Ovary (tissue), 9 donors: ENCODE results near the gene AMFR. TPM values are rescaled to one million over a fixed set of nuclear protein-coding genes. Genes with fewer than 3 reads are reported as not detected.
"Not testable (repeated sequence)": the region's sequence is repeated elsewhere in the genome, so short reads cannot be mapped to it uniquely, and the experiment has no call there.

Experiments used
- DNase-seq, 5 donors: peaks; one replicate each; pipeline ENCODE4 v3.0.0-alpha.2; 2019 to 2020
- H3K27ac ChIP-seq, 2 donors: fragments of 200-600 bp; one replicate each; pipeline versions ENCODE4 v1.5.1 to v1.8.0; 2019 to 2022
- H3K27me3 ChIP-seq: fragments of 200-600 bp; one replicate; pipeline ENCODE4 v1.8.0; 2022
- H3K36me3 ChIP-seq: fragments of 200-600 bp; sonication (generic); one replicate; pipeline ENCODE4 v1.5.1; 2019
- H3K4me1 ChIP-seq: one replicate; pipeline ENCODE4 v1.8.1; 2013; ENCODE audit warnings: mild to moderate bottlenecking, moderate library complexity; ENCODE audit not compliant: insufficient read depth
- H3K4me3 ChIP-seq: fragments of 200-600 bp; sonication (generic); one replicate; pipeline ENCODE4 v1.5.1; 2017
- H3K9me3 ChIP-seq, 2 donors: fragments of 200-600 bp in 1 of 2; sonication (generic) in 1 of 2; one replicate each; pipeline versions ENCODE4 v1.5.1 to v1.8.1; 2013 to 2019; ENCODE audit warnings: mild to moderate bottlenecking in 1 of 2, moderate library complexity in 1 of 2
- EP300 ChIP-seq: sonication (generic); formaldehyde crosslinking; IDR thresholded peaks from one replicate; pipeline ENCODE4 v1.6.1; 2017; ENCODE audit warnings: antibody characterized with exemption
- POLR2A ChIP-seq: fragments of 450-650 bp; IDR thresholded peaks from one replicate; pipeline ENCODE4 v1.6.1; 2017; ENCODE audit warnings: antibody characterized with exemption, mild to moderate bottlenecking, moderate library complexity
- WGBS, 3 donors: extraction: QIAGEN DNeasy Blood & Tissue Kit in 1 of 3; methylation state at CpG; one replicate each; pipeline versions ENCODE4 v1.1.5 to v1.1.7; 2013 to 2017; 5-methylcytosine and 5-hydroxymethylcytosine counted together
- intact Hi-C, 4 donors: fragments of 100-400 bp; cut with DNase I; formaldehyde crosslinking; loops; one replicate each; pipeline versions ENCODE4 v1.11.0 to v1.15.1; 2022 to 2023
- polyA plus RNA-seq, 2 donors: library from polyadenylated mRNA; stranded (reverse); fragments of 200-250 nt in 1 of 2; fragments of 350-450 nt in 1 of 2; fragmentation: Illumina TruSeq in 1 of 2; extraction: RNeasy Lipid Tissue Mini Kit (QIAGEN cat#74804) in 1 of 2; gene quantifications; one replicate each; pipeline ENCODE4 v1.2.3, GENCODE V29; 2013 to 2014
- total RNA-seq, 7 donors: library from RNA; depleted of rRNA in 2 of 7; stranded (reverse); fragments of >200 nt in 2 of 7; fragmentation: NEBNext Ultra II Directional in 3 of 7; extraction: Animal tissue kit (Norgen Biotek cat#: 25700) in 3 of 7; gene quantifications; one replicate each; pipeline versions ENCODE4 v1.1.0 to v1.2.4, GENCODE V29; 2016 to 2023
- TF ChIP-seq, protein P1 (sequence below), 3 donors: fragments of 450-650 bp in 2 of 3; fragments of 200-600 bp in 1 of 3; IDR thresholded peaks; one replicate each; pipeline versions ENCODE4 v1.5.1 to v1.8.0; 2016 to 2022; ENCODE audit warnings: antibody characterized with exemption in 3 of 3, mild to moderate bottlenecking in 1 of 3
- donor health status: DM: no; HTN: no; CAD: no; lungs with moderate emphysema.
- donor health status: DM: no; HTN: no; CAD: no.
- donor health status: Bipolar disorder and iron deficiency.
- donor health status: DM: yes; HTN: yes; CAD: no.
- donor health status: DM: no; HTN: no; CAD: no.
- donor health status: DM: yes; HTN: yes; CAD: no.

The AMFR gene
- total and polyA plus RNA-seq, 9 donors = 94.1 to 130 (median 107) TPM

DNA sequence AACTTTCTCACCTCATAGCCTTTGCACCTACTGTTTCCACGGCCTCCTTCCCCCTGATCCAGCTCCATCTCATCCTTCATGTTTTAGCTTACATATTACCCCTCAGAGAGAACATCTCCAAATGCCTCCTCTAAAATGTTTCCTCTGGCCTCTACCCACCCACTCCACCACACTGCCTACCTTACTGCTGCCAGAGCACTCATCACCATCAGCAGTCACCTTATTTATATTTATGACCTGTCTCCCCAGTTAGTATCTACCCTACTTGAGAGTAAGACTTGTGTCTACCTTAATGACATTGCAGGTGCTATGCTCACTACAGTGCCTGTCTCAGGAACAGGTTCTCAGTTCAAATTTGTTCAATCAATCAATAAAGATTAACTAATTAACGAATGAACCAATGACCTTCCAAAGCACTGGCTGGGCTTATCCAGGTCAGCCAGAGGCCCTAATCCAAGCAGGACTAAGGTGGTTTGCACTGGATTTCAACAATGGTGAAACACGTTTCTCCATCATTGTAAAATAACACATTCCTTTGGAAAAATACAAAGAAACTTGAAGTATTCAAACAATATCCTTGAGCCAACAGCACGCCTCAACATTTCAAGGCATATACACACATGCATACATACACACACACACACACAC, 41.1 kb downstream of the AMFR start:
- WGBS, 3 donors = 90 to 93% (median 90%) methylated on average over 4 of the region's 4 CpGs
- Histone ChIP-seq H3K4me1 (no peaks in the 10 kb centered on the region), H3K4me3 (no peak overlapping the region), H3K9me3 (peaks cover 0 to 15% of the 10 kb centered on the region in 2 donors), H3K27ac (no peak overlapping the region), H3K36me3 (no peaks in the 10 kb centered on the region), H3K27me3 (no peaks in the 10 kb centered on the region)
- intact Hi-C loops = no loop called here
- TF ChIP-seq EP300 (no peak), POLR2A (no peak)
- TF ChIP-seq, protein P1, sequence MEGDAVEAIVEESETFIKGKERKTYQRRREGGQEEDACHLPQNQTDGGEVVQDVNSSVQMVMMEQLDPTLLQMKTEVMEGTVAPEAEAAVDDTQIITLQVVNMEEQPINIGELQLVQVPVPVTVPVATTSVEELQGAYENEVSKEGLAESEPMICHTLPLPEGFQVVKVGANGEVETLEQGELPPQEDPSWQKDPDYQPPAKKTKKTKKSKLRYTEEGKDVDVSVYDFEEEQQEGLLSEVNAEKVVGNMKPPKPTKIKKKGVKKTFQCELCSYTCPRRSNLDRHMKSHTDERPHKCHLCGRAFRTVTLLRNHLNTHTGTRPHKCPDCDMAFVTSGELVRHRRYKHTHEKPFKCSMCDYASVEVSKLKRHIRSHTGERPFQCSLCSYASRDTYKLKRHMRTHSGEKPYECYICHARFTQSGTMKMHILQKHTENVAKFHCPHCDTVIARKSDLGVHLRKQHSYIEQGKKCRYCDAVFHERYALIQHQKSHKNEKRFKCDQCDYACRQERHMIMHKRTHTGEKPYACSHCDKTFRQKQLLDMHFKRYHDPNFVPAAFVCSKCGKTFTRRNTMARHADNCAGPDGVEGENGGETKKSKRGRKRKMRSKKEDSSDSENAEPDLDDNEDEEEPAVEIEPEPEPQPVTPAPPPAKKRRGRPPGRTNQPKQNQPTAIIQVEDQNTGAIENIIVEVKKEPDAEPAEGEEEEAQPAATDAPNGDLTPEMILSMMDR (IDR thresholded peaks at IDR 0.05) = no peak
- DNase-seq = no peak

DNA sequence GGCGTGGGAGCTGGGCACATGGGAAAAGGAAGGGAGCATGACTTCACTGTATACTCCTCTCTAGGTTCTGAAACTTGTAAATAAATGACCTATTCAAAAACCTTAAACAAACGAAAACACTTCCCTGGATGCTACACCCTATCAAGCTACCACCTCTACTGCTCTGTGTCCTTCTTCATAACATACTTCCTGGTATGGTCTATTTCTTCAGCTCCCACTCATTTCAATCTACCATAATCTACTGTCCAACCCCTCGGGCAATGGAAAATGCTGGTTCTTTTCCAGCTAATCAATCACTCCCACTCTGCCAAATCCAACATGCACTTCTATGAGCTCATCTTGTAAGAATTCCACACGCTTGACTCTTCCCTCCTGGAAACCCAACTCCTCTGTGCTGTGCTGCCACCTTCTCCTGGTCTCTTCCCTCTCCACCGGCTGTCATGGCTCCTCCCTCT, 42.4 kb downstream of the AMFR start:
- 69 to 70% (median 70%) methylated on average over 5 of the region's 5 CpGs for WGBS, 3 donors
- no peaks in the 10 kb centered on the region for H3K4me1 ChIP-seq
- no peak for DNase-seq
- no peaks in the 10 kb centered on the region for H3K27me3 ChIP-seq
- intact Hi-C loops = no loop called here
- TF ChIP-seq EP300 (no peak), POLR2A (no peak)
- TF ChIP-seq, protein P1 (IDR thresholded peaks at IDR 0.05) = no peak
- no peaks in the 10 kb centered on the region for H3K36me3 ChIP-seq
- peaks cover 0 to 15% of the 10 kb centered on the region in 2 donors for H3K9me3 ChIP-seq
- H3K4me3 ChIP-seq = no peak overlapping the region
- no peak overlapping the region for H3K27ac ChIP-seq

GRCh38 chr16:56382459-56382858, 42.9 kb downstream of the AMFR start:
- 96 to 99% (median 96%) methylated on average over 4 of the region's 4 CpGs for WGBS, 3 donors
- Histone ChIP-seq H3K36me3 (no peaks in the 10 kb centered on the region), H3K27ac (no peak overlapping the region), H3K4me1 (no peaks in the 10 kb centered on the region), H3K9me3 (peaks cover 0 to 15% of the 10 kb centered on the region in 2 donors), H3K4me3 (no peak overlapping the region), H3K27me3 (no peaks in the 10 kb centered on the region)
- intact Hi-C loops = no loop called here
- no peak for TF ChIP-seq EP300
- no peak for TF ChIP-seq POLR2A
- TF ChIP-seq, protein P1 (IDR thresholded peaks at IDR 0.05) = no peak
- no peak for DNase-seq

DNA sequence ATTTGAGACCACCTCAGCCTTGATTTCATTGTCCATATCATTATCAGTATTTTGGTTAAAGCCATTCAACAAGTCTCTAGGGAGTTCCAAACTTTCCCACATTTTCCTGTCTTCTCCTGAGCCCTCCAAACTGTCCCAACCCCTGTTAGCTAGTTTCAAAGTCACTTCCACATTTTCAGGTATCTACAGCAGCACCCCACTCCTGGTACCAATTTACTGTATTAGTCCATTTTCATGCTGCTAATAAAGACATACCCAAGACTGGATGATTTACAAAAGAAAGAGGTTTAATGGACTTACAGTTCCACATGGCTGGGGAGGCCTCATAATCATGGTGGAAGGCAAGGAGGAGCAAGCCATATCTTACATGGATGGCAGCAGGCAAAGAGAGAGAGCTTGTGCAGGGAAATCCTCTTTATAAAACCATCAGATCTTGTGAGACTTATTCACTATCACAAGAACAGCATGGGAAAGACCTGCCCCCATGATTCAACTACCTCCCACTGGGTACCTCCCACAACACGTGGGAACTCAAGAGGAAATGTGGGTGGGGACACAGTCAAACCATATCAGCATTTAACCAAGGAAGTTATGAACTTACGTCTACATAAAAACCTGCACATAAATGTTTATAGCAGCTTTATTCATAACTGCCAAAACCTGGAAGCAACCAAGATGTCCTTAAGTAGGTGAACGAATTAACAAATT, 44.4 kb downstream of the AMFR start:
- H3K27me3 ChIP-seq, H3K36me3 ChIP-seq, DNase-seq, H3K27ac ChIP-seq, H3K4me3 ChIP-seq, intact Hi-C loops, H3K4me1 ChIP-seq: not testable (repeated sequence)
- 97 to 98% (median 98%) methylated on average over 3 of the region's 3 CpGs for WGBS, 3 donors
- peaks cover 0 to 15% of the 10 kb centered on the region in 2 donors for H3K9me3 ChIP-seq

- H3K4me1 ChIP-seq, H3K27ac ChIP-seq, H3K4me3 ChIP-seq, H3K36me3 ChIP-seq, H3K27me3 ChIP-seq, DNase-seq, intact Hi-C loops: not testable (repeated sequence)
- H3K9me3 ChIP-seq = peaks cover 0 to 15% of the 10 kb centered on the region in 2 donors
- 90 to 97% (median 96%) methylated on average over 6 of the region's 6 CpGs for WGBS, 3 donors
Observed at GRCh38 chr16:56379044-56379443, 46.3 kb downstream of the AMFR start.

DNA sequence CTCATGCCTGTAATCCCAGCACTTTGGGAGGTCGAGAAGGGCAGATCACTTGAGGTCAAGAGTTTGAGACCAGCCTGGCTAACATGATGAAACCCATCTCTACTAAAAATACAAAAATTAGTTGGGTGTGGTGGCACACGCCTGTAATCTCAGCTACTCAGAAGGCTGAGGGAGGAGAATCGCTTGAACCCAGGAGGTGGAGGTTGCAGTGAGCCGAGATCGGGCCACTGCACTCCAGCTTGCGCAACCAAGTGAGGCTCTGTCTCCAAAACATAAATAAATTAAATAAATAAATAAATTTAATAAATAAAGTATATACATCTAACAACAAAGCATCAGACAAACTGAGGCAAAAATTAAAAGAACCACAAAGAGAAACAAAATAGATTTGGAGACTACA, 49.6 kb downstream of the AMFR start:
- H3K27me3 ChIP-seq, H3K4me3 ChIP-seq, H3K36me3 ChIP-seq, DNase-seq, intact Hi-C loops, H3K9me3 ChIP-seq, H3K4me1 ChIP-seq, H3K27ac ChIP-seq: not testable (repeated sequence)
- 94 to 97% (median 97%) methylated on average over 6 of the region's 6 CpGs for WGBS, 3 donors
